ENCODE measurements around the gene SGCD.

Gene SGCD

DNA sequence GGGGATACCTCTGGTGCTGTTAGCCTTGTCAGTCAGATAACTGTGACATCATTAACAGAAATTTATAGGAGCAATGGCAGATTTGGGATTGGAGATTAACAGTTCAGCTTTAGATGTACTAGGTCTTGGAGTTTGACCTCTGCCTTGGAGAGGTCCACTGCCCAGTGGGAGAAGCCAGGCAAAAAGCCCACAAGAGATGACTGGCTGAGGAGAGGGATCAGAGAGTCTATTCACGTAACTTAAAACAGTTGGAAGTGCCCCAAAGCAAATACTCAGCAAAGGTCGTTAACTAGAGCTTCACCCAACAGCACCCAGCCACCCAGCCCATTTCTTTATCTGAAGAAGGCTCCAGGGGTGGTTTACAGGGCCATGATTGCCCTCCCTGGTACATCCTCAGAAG is 290.5 kb downstream of the SGCD start:
- TF ChIP-seq, protein P1, sequence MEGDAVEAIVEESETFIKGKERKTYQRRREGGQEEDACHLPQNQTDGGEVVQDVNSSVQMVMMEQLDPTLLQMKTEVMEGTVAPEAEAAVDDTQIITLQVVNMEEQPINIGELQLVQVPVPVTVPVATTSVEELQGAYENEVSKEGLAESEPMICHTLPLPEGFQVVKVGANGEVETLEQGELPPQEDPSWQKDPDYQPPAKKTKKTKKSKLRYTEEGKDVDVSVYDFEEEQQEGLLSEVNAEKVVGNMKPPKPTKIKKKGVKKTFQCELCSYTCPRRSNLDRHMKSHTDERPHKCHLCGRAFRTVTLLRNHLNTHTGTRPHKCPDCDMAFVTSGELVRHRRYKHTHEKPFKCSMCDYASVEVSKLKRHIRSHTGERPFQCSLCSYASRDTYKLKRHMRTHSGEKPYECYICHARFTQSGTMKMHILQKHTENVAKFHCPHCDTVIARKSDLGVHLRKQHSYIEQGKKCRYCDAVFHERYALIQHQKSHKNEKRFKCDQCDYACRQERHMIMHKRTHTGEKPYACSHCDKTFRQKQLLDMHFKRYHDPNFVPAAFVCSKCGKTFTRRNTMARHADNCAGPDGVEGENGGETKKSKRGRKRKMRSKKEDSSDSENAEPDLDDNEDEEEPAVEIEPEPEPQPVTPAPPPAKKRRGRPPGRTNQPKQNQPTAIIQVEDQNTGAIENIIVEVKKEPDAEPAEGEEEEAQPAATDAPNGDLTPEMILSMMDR (IDR thresholded peaks at IDR 0.05; ENCODE audit: insufficient read depth, low read length, missing control alignments) = no peak
- ChIA-PET CTCF (no interaction called here), POLR2A (no interaction called here)
- H3K4me3 ChIP-seq (ENCODE audit: low read depth, low read length) = no peak overlapping the region
- DNase-seq (ENCODE audit: low read depth, low spot score) = no peak

DNA sequence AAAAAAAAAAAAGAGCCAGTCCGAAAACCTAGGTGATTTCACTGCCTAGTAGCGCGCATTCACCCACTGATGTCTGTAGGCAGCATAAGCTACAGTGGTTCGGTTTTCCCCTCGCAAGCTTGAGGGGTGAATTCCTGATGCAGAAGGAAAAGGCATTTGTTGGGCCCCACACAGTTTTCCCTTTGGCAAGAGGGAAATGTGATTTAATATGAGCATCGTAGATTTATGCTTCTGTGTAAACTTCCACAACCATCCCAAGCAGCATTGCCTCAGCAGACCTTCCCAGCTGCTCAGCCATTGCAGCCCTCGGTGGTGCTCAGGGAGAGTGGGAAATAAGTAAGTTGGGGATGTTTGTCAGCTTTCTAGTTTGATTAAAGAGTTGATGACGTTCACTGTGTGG is 291.6 kb downstream of the SGCD start:
- H3K4me3 ChIP-seq (ENCODE audit: low read depth, low read length) = no peak overlapping the region
- TF ChIP-seq, protein P1 (IDR thresholded peaks at IDR 0.05; ENCODE audit: insufficient read depth, low read length, missing control alignments) = no peak
- no peak for DNase-seq (ENCODE audit: low read depth, low spot score)
- ChIA-PET CTCF (no interaction called here), POLR2A (no interaction called here)

DNA sequence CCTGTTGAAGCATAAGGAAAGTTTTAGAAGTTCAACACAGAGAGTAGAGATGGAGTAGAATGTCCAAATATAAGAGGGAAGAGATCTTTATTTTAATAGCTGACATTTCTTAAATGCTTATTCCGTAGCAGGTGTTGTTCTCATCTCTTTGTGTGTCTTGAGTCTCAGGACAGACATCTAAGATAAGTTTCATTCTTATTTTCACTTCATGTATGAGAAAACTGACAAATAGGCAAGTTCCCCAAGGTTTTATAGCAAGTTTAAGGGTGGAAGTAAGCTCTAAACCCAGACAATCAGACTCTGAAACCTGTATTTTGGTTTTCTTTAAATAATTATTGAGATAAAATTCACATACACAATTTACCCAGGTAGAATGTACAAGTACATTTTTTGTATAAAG is 294.8 kb downstream of the SGCD start:
- H3K4me3 ChIP-seq (ENCODE audit: low read depth, low read length) = no peak overlapping the region
- ChIA-PET POLR2A (no interaction called here), CTCF (no interaction called here)
- DNase-seq (ENCODE audit: low read depth, low spot score) = no peak
- TF ChIP-seq, protein P1 (IDR thresholded peaks at IDR 0.05; ENCODE audit: insufficient read depth, low read length, missing control alignments) = no peak

GRCh38 chr5:156623381-156624040 is 296.5 kb downstream of the SGCD start:
- TF ChIP-seq, protein P1 (IDR thresholded peaks at IDR 0.05; ENCODE audit: insufficient read depth, low read length, missing control alignments) = no peak
- no peak for DNase-seq (ENCODE audit: low read depth, low spot score)
- POLR2A ChIA-PET = no interaction called here
- H3K4me3 ChIP-seq (ENCODE audit: low read depth, low read length) = no peak overlapping the region
- CTCF ChIA-PET = interaction anchor here (1.0 kb wide), 1 partner anchor 48 kb away, joined by 3 read pairs; no protein-coding TSS in a partner anchor

DNA sequence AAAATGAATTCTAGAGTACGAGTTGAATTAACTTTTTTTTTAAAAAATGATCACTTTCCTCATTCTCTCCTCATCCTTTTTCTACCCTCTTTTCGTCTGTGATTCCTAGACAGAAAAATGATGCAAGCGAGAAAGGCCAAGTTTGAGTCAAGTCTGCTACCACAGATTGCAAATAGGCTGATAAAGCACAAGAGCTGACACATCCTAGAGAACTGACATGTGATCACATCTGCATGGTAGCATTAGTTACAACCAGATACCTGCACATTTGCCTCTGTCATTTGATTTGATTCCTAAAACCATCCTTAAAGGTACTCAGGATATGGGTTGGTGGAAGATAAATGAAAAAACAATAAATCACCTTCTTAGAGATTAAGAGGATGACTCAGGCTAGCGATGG is 297.7 kb downstream of the SGCD start:
- TF ChIP-seq, protein P1 (IDR thresholded peaks at IDR 0.05; ENCODE audit: insufficient read depth, low read length, missing control alignments) = no peak
- DNase-seq (ENCODE audit: low read depth, low spot score) = no peak
- H3K4me3 ChIP-seq (ENCODE audit: low read depth, low read length) = no peak overlapping the region
- POLR2A ChIA-PET = no interaction called here
- CTCF ChIA-PET = no interaction called here

DNA sequence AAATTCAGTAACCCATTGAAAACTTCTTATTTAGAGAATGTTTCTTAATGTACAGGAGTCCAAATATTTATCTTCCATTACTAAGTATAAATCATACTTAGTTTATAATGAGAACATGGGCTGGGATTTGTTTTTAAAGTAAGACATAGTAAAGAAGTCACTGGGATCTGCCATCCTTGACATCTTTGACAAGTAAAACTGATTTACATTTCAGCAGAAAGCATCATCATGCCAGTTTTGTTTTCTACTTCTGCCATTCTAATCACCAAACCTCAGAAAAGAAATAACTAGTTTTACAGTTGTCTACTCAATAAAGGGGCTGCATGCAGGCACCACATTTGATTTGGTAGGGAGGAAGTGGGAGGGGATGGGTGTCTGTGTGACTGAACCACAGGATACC is 301.5 kb downstream of the SGCD start:
- no peak for DNase-seq (ENCODE audit: low read depth, low spot score)
- TF ChIP-seq, protein P1 (IDR thresholded peaks at IDR 0.05; ENCODE audit: insufficient read depth, low read length, missing control alignments) = no peak
- H3K4me3 ChIP-seq (ENCODE audit: low read depth, low read length) = no peak overlapping the region
- ChIA-PET CTCF (no interaction called here), POLR2A (no interaction called here)

All from AG04449 (cell line).